ENCODE data around the gene SSR4. TPM values are rescaled to one million over a fixed set of nuclear protein-coding genes. Genes with fewer than 3 reads are reported as not detected.

Gene SSR4
- total RNA-seq, 1 experiment from 2014 or later, result 360 TPM

GRCh38 chrX:153824348-153824747 lies 29.9 kb downstream of the SSR4 start:
- no TSS peak for BruUV-seq (replicated peaks)
- no peak for DNase-seq
- CTCF ChIA-PET, result no interaction called here
- intact Hi-C loops (cut with micrococcal nuclease; ENCODE audit: unreplicated experiment), result no loop called here
- Mint-ChIP-seq H3K4me1 (ENCODE audit: low read depth, unreplicated experiment) (no peaks in the 10 kb centered on the region), H3K9me3 (ENCODE audit: low read depth, unreplicated experiment) (no peaks in the 10 kb centered on the region), H3K36me3 (ENCODE audit: insufficient read depth, unreplicated experiment) (no peaks in the 10 kb centered on the region), H3K27ac (ENCODE audit: unreplicated experiment) (no peak overlapping the region), H3K27me3 (ENCODE audit: unreplicated experiment) (peaks cover 72% of the 10 kb centered on the region), H3K4me3 (ENCODE audit: low read depth, unreplicated experiment) (no peak overlapping the region)
- TF ChIP-seq CTCF (IDR thresholded peaks at IDR 0.05; ENCODE audit: unreplicated experiment), result no peak

GRCh38 chrX:153825042-153825441 lies 30.6 kb downstream of the SSR4 start:
- intact Hi-C loops (cut with micrococcal nuclease; ENCODE audit: unreplicated experiment), result no loop called here
- no peak overlapping the region for H3K4me3 Mint-ChIP-seq (ENCODE audit: low read depth, unreplicated experiment)
- H3K27me3 Mint-ChIP-seq (ENCODE audit: unreplicated experiment), result peaks cover 70% of the 10 kb centered on the region
- no peaks in the 10 kb centered on the region for H3K4me1 Mint-ChIP-seq (ENCODE audit: low read depth, unreplicated experiment)
- no TSS peak for BruUV-seq (replicated peaks)
- CTCF ChIA-PET, result no interaction called here
- TF ChIP-seq CTCF (IDR thresholded peaks at IDR 0.05; ENCODE audit: unreplicated experiment), result no peak
- H3K9me3 Mint-ChIP-seq (ENCODE audit: low read depth, unreplicated experiment), result no peaks in the 10 kb centered on the region
- no peaks in the 10 kb centered on the region for H3K36me3 Mint-ChIP-seq (ENCODE audit: insufficient read depth, unreplicated experiment)
- no peak overlapping the region for H3K27ac Mint-ChIP-seq (ENCODE audit: unreplicated experiment)
- no peak for DNase-seq

- no peak for TF ChIP-seq CTCF (IDR thresholded peaks at IDR 0.05; ENCODE audit: unreplicated experiment)
- no peaks in the 10 kb centered on the region for H3K36me3 Mint-ChIP-seq (ENCODE audit: insufficient read depth, unreplicated experiment)
- no peaks in the 10 kb centered on the region for H3K4me1 Mint-ChIP-seq (ENCODE audit: low read depth, unreplicated experiment)
- H3K27me3 Mint-ChIP-seq (ENCODE audit: unreplicated experiment), result peaks cover 82% of the 10 kb centered on the region
- DNase-seq, result no peak
- no TSS peak for BruUV-seq (replicated peaks)
- no peak overlapping the region for H3K4me3 Mint-ChIP-seq (ENCODE audit: low read depth, unreplicated experiment)
- no peak overlapping the region for H3K27ac Mint-ChIP-seq (ENCODE audit: unreplicated experiment)
- intact Hi-C loops (cut with micrococcal nuclease; ENCODE audit: unreplicated experiment), result no loop called here
- CTCF ChIA-PET, result no interaction called here
- no peaks in the 10 kb centered on the region for H3K9me3 Mint-ChIP-seq (ENCODE audit: low read depth, unreplicated experiment)
Observed at GRCh38 chrX:153827016-153827415, 32.5 kb downstream of the SSR4 start.

- H3K27me3 Mint-ChIP-seq (ENCODE audit: unreplicated experiment), result peaks cover 86% of the 10 kb centered on the region
- no peak for DNase-seq
- no peak overlapping the region for H3K27ac Mint-ChIP-seq (ENCODE audit: unreplicated experiment)
- H3K9me3 Mint-ChIP-seq (ENCODE audit: low read depth, unreplicated experiment), result no peaks in the 10 kb centered on the region
- no peaks in the 10 kb centered on the region for H3K4me1 Mint-ChIP-seq (ENCODE audit: low read depth, unreplicated experiment)
- TF ChIP-seq CTCF (IDR thresholded peaks at IDR 0.05; ENCODE audit: unreplicated experiment), result no peak
- CTCF ChIA-PET, result no interaction called here
- no peaks in the 10 kb centered on the region for H3K36me3 Mint-ChIP-seq (ENCODE audit: insufficient read depth, unreplicated experiment)
- H3K4me3 Mint-ChIP-seq (ENCODE audit: low read depth, unreplicated experiment), result no peak overlapping the region
- no TSS peak for BruUV-seq (replicated peaks)
- intact Hi-C loops (cut with micrococcal nuclease; ENCODE audit: unreplicated experiment), result no loop called here
Observed at GRCh38 chrX:153827903-153828302, 33.4 kb downstream of the SSR4 start.

- Mint-ChIP-seq H3K27me3 (ENCODE audit: unreplicated experiment) (peaks cover 86% of the 10 kb centered on the region), H3K9me3 (ENCODE audit: low read depth, unreplicated experiment) (no peaks in the 10 kb centered on the region)
- no peak for TF ChIP-seq CTCF (IDR thresholded peaks at IDR 0.05; ENCODE audit: unreplicated experiment)
Observed at GRCh38 chrX:153828308-153828707, 33.8 kb downstream of the SSR4 start.

More at GRCh38 chrX:153828308-153828707, 33.8 kb downstream of the SSR4 start:
- Mint-ChIP-seq H3K4me1 (ENCODE audit: low read depth, unreplicated experiment) (no peaks in the 10 kb centered on the region), H3K36me3 (ENCODE audit: insufficient read depth, unreplicated experiment) (no peaks in the 10 kb centered on the region), H3K4me3 (ENCODE audit: low read depth, unreplicated experiment) (no peak overlapping the region), H3K27ac (ENCODE audit: unreplicated experiment) (no peak overlapping the region)
- intact Hi-C loops (cut with micrococcal nuclease; ENCODE audit: unreplicated experiment), result no loop called here
- CTCF ChIA-PET, result no interaction called here
- DNase-seq, result no peak
- BruUV-seq (replicated peaks), result no TSS peak

Measured in Calu3 (cell line).